ENCODE results near the gene TTC34. TPM values are rescaled to one million over a fixed set of nuclear protein-coding genes. Genes with fewer than 3 reads are reported as not detected.
"Not testable (repeated sequence)": the region's sequence is repeated elsewhere in the genome, so short reads cannot be mapped to it uniquely, and the experiment has no call there.

TTC34 gene
- polyA plus RNA-seq, 1 of the 3 experiments (the other 2 are of a cell fraction), result 0.16 TPM

DNA sequence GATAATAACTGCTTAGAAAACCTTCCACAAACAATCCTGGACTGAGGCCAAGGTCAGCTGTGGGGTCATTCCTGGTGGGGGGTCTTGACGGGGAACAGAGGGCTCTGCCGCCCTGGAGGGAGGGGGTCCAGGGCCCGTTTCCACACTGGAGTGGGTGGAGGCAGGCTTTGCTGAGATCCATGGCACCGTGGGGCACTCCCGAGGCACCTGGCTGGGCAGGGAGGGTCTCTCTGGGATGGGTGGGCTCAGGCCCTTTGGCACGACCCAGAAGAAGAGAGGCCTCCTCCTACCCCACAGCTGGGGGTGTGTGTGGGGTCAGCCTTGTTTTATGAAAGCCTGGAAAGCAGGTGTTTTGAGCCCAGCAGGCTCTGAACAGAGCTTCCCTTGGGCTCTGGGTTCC, 173.7 kb downstream of the TTC34 start:
- no peak for DNase-seq
- POLR2A ChIA-PET, result no interaction called here
- no peak overlapping the region for H3K9ac ChIP-seq
- WGBS (ENCODE audit: low lambda C conversion rate), result 10% methylated on average over 1 of the region's 6 CpGs
- no peak overlapping the region for H3K27ac ChIP-seq (ENCODE audit: low read depth in 2 of 2, low read length in 1 of 2)
- TF ChIP-seq TAF1 (IDR thresholded peaks at IDR 0.05; ENCODE audit: borderline replicate concordance, low read depth, low read length) (no peak), GATA2 (CRISPR knock-in tag; IDR thresholded peaks at IDR 0.05) (no peak), TEAD4 (IDR thresholded peaks at IDR 0.05; ENCODE audit: borderline replicate concordance, insufficient read depth) (no peak), SMC3 (IDR thresholded peaks at IDR 0.05; ENCODE audit: low read depth, low read length) (no peak), GABPA (IDR thresholded peaks at IDR 0.05; ENCODE audit: low read depth) (no peak), YY1 (IDR thresholded peaks at IDR 0.05; ENCODE audit: low read depth) (no peak), TCF12 (IDR thresholded peaks at IDR 0.05) (no peak), SIN3A (IDR thresholded peaks at IDR 0.05; ENCODE audit: borderline replicate concordance, low read depth, low read length) (no peak), NFIC (IDR thresholded peaks at IDR 0.05; ENCODE audit: borderline replicate concordance) (no peak), POLR2AphosphoS5 (IDR thresholded peaks at IDR 0.05; ENCODE audit: low read depth, low read length) (no peak), CHD2 (IDR thresholded peaks at IDR 0.05; ENCODE audit: low read length, partially characterized antibody) (no peak), FOXJ3 (CRISPR knock-in tag; IDR thresholded peaks at IDR 0.05) (no peak), MEF2A (IDR thresholded peaks at IDR 0.05; ENCODE audit: borderline replicate concordance, low read depth) (no peak), FOXM1 (IDR thresholded peaks at IDR 0.05; ENCODE audit: low read depth) (no peak), RAD21 (IDR thresholded peaks at IDR 0.05; ENCODE audit: low read length) (no peak)
- TF ChIP-seq, protein P1, sequence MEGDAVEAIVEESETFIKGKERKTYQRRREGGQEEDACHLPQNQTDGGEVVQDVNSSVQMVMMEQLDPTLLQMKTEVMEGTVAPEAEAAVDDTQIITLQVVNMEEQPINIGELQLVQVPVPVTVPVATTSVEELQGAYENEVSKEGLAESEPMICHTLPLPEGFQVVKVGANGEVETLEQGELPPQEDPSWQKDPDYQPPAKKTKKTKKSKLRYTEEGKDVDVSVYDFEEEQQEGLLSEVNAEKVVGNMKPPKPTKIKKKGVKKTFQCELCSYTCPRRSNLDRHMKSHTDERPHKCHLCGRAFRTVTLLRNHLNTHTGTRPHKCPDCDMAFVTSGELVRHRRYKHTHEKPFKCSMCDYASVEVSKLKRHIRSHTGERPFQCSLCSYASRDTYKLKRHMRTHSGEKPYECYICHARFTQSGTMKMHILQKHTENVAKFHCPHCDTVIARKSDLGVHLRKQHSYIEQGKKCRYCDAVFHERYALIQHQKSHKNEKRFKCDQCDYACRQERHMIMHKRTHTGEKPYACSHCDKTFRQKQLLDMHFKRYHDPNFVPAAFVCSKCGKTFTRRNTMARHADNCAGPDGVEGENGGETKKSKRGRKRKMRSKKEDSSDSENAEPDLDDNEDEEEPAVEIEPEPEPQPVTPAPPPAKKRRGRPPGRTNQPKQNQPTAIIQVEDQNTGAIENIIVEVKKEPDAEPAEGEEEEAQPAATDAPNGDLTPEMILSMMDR (IDR thresholded peaks at IDR 0.05), result no peak
- TF ChIP-seq, protein P2, sequence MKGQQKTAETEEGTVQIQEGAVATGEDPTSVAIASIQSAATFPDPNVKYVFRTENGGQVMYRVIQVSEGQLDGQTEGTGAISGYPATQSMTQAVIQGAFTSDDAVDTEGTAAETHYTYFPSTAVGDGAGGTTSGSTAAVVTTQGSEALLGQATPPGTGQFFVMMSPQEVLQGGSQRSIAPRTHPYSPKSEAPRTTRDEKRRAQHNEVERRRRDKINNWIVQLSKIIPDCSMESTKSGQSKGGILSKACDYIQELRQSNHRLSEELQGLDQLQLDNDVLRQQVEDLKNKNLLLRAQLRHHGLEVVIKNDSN (IDR thresholded peaks at IDR 0.05; ENCODE audit: borderline replicate concordance, low read depth), result no peak
- TF ChIP-seq, protein P3, sequence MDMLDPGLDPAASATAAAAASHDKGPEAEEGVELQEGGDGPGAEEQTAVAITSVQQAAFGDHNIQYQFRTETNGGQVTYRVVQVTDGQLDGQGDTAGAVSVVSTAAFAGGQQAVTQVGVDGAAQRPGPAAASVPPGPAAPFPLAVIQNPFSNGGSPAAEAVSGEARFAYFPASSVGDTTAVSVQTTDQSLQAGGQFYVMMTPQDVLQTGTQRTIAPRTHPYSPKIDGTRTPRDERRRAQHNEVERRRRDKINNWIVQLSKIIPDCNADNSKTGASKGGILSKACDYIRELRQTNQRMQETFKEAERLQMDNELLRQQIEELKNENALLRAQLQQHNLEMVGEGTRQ (IDR thresholded peaks at IDR 0.05; ENCODE audit: borderline replicate concordance, low read depth, low read length), result no peak
- peaks cover 5% of the 10 kb centered on the region for H3F3A ChIP-seq (replicated peaks; ENCODE audit: insufficient read depth)
- no peaks in the 10 kb centered on the region for H3K9me2 ChIP-seq
- peaks cover 13% of the 10 kb centered on the region; the same call in 1 of the 2 replicates for H3K27me3 ChIP-seq (ENCODE audit: insufficient read depth)
- H3K4me3 ChIP-seq (ENCODE audit: low read depth in 2 of 2, low read length in 1 of 2), result no peak overlapping the region
- H4K20me1 ChIP-seq (ENCODE audit: insufficient read depth), result no peaks in the 10 kb centered on the region
- no peak overlapping the region for H3K4me2 ChIP-seq
- no peaks in the 10 kb centered on the region for H3K4me1 ChIP-seq (ENCODE audit: control insufficient read depth in 1 of 2, insufficient read depth in 2 of 2, low read depth in 1 of 2, low read length in 1 of 2)
- CTCF ChIA-PET, result no interaction called here
- no peaks in the 10 kb centered on the region for H3K9me3 ChIP-seq
- no peaks in the 10 kb centered on the region for H3K36me3 ChIP-seq (replicated peaks in 1 of 2; ENCODE audit: control insufficient read depth in 1 of 2, insufficient read depth in 2 of 2, low read length in 1 of 2)
- H2AFZ ChIP-seq (ENCODE audit: low read depth), result no peak overlapping the region
- H3K79me2 ChIP-seq (ENCODE audit: insufficient read depth), result no peaks in the 10 kb centered on the region

DNA sequence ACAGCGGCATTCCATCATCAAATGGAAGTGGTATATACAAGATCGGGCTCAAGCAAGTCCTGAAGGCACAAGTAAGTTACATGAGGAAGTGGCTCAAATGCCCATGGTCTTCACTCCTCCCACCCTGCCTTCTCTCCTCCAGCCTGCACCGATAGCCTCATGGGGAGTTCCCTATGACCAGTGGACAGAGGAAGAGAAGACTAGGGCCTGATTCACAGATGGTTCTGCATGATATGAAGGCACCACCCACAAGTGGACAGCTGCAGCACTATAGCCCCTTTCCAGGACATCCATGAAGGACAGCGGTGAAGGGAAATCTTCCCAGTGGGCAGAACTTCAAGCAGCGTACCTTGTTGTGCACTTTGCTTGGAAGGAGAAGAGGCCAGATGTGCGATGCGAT, 175.7 kb downstream of the TTC34 start:
- H3K9ac ChIP-seq; H3K36me3 ChIP-seq (replicated peaks in 1 of 2; ENCODE audit: control insufficient read depth in 1 of 2, insufficient read depth in 2 of 2, low read length in 1 of 2); H3K4me2 ChIP-seq; DNase-seq; H3K4me1 ChIP-seq (ENCODE audit: control insufficient read depth in 1 of 2, insufficient read depth in 2 of 2, low read depth in 1 of 2, low read length in 1 of 2); H3K27ac ChIP-seq (ENCODE audit: low read depth in 2 of 2, low read length in 1 of 2); H3K4me3 ChIP-seq (ENCODE audit: low read depth in 2 of 2, low read length in 1 of 2); H3K79me2 ChIP-seq (ENCODE audit: insufficient read depth); POLR2A ChIA-PET; H4K20me1 ChIP-seq (ENCODE audit: insufficient read depth); H3K9me2 ChIP-seq; H3F3A ChIP-seq (replicated peaks; ENCODE audit: insufficient read depth); H2AFZ ChIP-seq (ENCODE audit: low read depth); H3K9me3 ChIP-seq: not testable (repeated sequence)
- CTCF ChIA-PET, result interaction anchor here (1.2 kb wide), 1 partner anchor 63 kb away, joined by 4 read pairs; no protein-coding TSS in a partner anchor
- WGBS (ENCODE audit: low lambda C conversion rate), result 31% methylated on average over 6 of the region's 7 CpGs
- H3K27me3 ChIP-seq (ENCODE audit: insufficient read depth), result peaks cover 13% of the 10 kb centered on the region; the same call in 1 of the 2 replicates
